GM19238 (cell line): ENCODE data around the gene C14orf180.

Experiments
- DNase-seq: peaks from one replicate; pipeline ENCODE4 v3.0.0; 2011; ENCODE audit warnings: low spot score; ENCODE audit not compliant: insufficient read length

C14orf180 gene

DNA sequence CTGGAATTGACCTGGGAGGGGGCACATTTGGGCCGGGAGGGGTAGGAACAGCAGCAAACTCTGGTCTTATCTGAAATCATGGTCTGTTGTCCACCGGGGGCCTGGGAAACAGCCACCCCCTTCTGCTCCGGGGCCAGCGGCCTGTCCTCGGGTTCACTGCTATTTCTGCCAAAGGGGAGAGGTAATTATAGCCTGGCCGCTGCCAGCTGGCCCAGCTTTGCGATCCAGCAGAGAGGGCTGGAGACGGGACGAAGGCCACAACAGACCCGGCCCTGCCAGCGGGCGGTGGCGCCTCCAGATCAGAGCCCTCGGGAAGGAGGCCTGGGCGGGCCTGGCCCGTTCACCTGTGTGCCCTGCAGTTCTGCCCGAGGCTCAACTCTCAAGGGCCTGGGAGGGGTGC lies at the start of gene C14orf180:
Gene C14orf180, plus strand, starts transcription at position 258 of the 400 bp plus-strand sequence. CDS start 6,667 bp downstream, outside the sequence.
- no peak for DNase-seq

DNA sequence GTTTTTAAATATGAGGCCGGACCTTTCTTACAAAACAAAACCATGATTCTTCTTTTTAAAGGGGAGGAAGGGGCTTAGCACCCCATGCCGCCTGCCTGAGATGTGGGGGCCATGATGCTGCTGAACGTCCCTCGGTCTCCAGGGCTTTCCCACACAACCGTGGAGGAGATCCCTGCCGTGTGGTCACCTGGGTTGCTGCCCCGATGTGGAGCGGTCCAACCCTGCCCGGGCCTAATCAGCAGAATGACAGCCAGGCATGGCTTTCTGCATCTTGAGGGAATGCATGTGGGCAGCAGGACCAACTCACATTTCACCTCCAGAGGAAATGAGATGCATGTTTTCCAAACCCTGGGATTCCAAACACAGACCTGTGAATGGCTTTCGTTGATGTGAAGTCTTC lies 48.9 kb upstream of the C14orf180 start:
- DNase-seq, result no peak

DNA sequence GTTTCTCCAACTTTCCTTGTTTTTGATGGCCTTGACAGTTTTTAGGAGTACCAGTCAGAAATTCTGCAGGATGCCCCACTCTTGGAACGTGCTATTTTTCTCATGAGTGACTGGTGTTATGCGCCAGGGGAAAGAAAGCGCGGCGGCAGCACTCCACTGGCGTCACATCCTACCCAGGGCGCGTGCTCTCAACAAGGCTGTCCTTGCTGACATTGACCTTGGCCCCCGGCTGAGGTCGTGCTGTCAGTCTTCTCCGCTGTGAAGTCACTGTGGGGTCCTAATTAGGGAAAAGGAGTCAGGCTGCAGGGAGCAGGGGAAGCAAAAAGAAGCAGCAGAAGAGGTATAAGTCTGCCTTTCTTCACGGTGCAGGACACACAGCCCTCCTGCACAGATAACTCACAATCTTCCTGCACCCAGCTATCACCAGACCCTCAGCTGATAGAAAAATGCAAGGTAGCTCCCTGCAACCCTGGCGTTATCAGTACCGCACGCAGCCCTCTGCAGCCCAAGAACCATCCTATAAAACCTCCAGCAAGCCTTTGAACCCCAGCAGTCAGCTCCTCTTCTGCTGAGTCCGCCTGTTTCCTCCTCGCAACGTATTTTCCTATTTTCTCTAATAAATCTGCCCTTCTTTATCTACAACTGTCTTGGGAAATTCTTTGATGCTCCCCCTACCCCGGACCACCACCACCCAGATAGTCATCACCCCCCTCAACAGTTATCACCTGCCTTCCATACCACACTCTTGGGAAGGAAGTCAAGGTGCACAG lies 48.0 kb upstream of the C14orf180 start:
- no peak for DNase-seq

DNA sequence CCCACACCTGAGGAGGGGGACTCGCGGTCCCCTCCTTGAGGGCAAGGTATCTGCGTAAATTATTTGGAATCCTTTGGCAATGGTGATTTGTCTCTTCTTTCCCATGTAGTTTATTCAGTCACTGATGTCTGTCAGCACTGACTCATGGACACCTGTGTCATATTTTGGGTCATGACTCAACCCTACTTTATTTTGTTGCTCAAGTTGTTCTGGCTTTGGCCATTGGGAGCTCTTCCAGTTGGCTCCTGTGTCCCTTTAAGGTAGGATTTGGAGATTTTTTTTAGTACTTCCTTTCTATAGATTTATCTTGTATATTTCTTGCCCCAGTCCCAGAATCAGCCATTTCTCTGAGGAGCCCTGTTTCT lies 47.4 kb upstream of the C14orf180 start:
- no peak for DNase-seq

DNA sequence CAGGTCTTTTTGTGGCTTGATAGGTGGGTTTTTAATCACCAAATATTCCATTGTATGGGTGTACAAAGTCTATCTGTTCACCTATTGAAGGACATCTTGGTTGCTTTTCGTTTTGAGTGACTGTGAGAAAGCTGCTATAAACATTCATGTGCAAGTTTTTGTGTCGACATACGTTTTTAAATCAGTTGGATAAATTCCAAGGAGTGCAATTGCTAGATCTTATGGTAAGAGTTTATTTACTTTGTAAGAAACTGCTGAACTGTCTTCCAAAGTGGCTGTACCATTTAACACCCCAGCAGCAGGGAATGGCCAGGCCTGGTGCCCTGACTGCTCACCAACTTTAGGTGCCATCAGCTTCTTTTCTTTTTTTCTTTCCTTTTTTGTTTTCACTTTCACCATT lies 45.5 kb upstream of the C14orf180 start:
- no peak for DNase-seq

DNA sequence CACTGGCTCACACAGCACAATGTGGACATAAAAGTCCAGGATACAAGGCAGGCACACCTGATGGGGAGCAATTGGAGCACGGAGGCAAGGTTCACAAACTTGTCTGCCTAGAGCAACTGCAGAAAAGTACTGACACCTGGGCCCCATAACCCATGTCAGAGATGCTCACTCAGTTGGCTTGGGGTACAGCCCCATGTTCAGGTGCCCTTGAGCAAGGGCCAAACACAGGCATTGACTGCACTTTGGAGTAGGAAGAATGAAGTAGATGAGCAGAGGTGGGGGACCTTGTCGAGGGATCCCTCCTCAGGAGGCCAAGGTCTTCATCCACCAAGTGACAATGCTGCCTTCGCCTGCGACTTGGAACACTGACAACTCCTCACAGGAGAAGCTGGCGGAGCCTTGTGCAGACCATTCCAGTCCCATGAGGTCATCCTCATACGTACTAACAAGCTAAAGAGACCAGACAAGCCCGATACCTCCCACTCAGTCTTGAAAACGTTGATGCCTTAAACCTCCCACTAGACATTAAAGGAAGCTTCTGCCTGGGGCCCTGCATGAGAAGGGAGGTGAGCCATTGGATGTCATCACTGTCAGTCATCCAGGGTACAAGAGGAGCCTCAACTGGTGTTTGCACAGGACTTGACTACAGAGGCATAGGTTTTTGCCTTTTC lies 42.5 kb upstream of the C14orf180 start:
- no peak for DNase-seq

DNA sequence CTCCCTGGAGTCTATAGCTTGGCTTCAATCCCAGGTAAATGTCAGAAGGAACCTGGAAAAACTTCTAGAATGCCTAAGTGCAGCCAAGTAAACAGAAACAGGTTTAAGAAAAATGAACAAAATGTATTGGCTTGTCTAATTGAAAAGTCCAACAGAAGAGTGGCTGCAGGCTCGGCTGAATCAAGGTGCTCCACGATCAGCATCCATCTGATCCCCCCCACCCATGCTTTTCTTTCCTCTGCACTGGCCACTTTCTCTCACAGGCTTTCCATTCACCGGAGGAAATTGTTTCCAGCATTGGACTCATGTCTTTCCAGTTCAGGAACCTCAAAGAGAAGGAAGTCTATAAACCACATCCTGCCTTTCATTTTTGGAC lies 42.0 kb upstream of the C14orf180 start:
- no peak for DNase-seq

DNA sequence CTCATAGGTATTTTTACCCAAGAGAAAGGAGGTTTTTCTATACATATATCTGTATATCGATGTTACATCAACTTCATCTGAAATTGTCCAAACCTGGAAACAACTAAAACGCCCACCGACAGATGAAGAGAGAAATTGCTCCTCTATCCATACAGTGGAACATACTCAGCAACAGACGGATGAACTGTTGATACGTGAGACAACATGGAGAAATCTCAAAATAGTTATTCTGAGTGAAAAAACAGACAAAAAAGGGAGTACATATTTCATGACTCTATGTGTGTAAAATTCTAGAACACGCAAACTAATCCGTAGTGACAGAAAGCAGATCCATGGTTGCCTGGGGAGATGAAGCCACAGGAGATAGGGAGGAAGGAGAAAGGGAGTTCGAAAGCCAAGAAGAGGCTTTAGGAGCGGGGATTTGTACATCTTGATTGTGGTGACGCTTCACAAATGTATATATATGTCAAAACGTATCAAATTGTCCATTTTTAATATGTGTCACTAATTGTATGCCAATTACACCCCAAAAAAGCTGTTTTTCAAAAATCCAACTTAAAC lies 37.6 kb upstream of the C14orf180 start:
- no peak for DNase-seq

DNA sequence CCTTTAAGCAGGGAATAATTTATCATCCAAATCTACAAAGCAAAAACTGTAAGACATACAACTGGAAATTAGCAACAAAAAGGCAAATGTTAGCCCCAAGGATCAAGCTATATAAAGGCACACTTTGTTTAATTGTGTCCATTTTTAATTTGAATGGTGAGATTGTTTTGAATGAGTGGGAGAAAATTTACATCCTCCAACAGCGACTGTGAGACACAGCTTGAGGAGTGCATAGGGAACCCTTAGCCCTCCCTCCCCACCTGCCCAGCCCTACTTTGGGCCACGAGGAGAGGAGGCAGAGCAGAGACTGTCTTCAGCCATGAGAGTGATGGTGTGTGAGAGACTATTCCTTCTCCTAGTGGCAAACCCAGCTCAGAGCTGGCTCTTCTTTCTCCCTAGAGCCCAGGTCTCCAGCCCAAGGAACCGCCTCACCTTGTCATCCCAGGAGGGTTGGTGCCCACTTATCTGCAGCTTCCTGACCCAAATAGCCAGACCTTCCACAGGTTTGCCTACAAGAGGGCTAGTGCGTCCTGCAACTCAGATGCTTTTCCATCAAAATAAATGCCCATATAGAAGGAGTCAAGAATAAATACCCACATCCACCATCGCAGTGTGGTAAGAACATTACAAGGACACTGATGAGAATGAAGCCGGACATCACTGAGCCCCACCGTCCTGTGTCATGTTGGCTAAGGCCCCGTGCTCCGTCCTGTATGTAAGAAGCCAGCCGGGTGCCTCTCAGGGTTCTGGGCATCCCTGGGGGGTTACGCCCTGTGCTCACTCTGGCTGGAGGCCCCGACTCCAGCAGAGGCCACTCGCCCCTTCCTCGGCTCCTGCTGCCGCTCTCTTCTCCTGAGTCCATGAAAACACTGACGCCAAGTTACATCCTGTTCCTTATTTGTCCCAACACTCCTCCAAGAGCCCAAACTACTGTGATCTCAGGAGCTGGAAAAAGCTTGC lies 36.4 kb upstream of the C14orf180 start:
- no peak for DNase-seq

DNA sequence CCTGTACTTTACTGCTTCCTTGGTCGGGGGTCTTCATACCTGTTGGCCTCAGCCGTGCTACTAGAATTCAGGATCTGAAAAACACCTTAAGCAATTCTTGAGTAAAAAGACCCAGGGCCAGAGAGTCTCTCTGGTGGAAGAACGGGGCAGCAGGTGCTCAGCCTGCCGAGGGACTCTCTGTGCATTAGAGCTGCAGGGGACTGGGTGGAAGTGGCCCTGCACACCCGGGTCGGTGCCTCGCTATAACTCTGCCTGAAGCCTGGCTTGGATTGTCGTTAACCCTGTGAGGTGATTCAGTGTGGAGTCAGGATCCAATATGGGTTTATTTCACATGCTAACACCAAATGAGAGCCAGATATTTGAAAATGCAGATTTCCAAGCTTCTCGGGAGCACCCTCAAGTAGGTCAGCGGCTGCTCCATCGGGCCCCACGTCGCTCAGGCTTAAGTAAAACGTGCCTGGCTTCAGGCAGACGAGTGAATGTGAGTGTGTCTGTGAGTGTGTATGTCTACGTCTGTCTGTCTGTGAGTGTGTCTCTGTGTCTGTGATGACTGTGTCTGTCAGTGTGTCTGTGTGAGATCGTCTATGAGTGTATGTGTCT lies 35.1 kb upstream of the C14orf180 start:
- DNase-seq, result no peak

DNA sequence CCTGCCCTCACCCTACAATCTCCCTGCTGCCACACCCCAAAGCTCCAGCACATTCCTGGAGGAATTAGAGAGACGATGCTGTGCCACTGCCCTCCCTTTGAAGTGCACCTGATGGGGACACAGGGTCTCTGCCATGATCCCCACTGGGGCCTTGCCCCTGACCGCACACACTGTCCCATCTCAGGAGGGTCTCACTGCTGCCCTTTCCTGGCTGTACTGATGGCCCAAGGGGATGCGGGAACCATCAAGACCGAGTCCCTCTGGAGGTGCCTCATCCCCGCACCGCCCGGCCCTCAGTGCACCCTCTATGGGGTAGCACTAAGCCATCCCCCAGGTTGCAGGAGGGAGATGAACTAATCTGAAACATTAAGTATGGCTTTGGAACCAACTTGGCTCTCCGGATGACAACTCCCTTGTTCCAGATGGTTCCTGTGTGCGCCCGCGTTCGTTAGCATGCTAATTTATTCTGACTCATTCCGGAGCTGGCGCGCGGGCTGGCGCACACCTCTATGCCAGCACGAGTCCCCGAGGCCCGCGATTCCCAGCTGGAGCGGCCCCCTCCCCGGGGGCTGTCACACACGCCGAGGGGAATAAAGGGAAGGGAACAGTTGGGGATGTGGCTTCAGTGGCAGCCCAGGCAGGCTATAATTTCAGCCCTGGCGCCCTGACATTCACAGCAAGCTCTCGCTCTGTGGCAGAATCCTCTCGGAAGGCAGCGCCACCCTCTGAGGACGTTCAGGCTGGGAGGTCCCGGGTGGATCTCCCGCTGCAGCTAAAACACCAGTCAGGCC lies 34.2 kb upstream of the C14orf180 start:
- DNase-seq, result no peak

DNA sequence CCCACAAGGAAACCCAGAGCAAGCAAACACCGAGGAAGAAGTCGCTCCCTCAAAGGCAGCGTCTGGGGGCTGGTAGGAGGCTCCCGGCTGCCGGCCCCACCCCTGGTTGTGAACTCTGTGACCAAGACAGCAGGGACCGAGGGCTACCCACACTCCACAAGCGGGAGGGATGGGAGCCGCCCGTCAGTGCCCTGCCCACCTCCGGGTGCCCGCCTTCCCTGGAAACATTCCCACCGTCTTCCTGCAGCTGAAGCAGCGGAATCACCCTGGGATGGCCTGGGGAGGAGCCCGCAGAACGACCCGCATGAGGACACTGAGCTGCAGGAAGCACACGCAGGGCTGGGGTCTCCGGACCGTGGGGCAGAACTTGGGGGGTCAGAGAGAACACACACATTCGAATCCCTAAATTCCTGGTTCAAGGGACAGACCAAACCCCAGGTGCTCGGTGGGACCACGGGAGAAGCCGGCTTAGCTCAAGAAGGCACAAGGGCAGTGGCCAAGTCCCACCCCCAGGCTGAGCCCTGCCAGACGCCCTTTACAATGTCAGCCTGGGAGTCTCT lies 33.5 kb upstream of the C14orf180 start:
- DNase-seq, result no peak

DNA sequence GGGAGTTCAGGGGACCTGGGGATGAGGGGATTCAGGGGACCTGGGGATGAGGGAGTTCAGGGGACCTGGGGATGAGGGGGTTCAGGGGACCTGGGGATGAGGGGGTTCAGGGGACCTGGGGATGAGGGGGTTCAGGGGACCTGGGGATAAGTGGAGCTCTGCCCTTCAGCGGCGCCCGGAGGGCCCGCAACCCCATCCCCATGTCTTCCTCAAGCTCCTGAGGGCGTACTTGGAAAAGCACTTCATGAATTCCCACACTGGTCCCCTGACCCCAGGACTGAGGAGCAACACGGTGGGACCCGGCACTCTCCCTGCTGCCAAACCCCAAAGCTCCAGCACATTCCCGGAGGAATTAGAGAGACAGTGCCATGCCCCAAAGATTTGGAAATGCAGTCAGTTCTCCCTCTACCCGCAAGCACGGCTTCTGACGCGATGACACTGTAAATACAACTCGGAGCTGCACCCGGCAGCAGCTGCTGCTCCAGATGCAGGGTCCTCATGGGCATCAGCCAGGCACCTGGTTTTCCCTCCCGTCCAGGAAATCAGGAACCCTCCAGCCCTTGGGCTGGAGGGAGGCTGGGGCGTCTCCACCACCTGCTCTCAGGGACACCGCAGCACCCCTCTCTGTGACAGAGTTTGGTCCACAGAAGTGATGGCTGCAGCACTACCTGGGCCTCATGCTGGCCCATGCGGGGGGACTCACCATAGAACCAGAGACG lies 32.8 kb upstream of the C14orf180 start:
- DNase-seq, result no peak

DNA sequence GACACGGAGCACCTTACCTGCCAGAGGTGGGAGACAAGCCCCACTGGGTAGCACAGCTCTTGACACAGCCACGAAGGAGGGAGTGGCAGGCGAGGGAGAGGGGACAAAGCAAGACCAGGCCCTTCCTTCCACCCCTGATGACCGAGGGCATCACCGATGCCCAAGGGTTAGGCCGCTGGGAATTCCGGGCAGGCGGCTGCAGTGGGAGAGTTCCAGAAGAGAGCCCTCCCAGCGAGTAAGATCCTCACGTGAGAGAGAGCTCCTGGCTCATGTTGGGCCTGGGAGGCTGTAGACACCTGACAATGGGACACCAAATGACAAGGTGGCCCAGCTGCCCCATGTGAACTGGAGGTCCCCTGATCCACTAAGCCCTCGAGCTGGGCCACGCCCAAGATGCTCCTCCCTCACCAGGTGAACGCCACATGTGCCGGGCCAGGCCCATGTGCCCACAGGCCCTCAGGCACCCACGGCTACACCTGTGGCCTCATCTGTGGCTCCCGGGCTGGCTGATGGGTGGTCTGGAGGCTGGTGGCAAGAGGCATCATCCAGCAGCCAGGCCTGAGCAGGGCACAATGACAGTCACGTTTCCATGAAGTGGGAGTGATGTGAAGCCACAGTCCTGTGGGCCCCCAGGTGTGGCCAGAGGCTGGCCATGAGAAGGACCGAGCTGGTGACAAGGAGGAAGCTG lies 32.1 kb upstream of the C14orf180 start:
- no peak for DNase-seq

DNA sequence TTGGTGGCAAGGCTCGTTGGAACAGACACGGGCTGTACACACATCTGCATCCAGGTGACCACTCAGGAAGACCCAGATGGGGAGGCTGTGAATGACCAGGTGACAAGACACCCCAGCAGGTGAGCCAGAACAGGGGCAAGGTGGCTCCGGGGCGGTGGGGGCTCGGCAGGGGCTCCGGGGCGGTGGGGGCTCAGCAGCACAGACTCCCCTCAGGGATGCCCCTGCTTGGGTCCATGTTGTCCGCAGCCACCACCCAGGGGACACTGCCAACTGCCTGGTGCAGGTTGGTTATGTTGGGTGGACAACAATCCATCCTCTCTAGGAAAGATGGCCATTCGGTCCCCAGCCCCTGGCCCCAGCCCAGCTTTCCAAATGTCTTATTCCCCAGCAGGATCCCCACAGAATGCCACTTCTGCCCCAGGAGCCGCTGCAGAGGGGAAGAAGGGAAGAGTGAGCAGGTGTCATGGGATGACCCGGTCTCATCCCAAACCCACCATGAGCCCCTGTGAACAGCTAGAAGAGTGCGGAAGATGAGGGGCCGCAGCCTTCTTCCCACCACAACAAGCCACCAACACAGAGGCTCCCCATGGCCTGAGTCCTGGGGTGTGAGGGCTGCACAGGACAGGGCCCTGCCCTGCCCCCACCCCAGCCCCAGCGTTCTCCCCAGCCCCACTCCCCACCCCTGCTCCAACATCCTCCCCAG lies 31.4 kb upstream of the C14orf180 start:
- no peak for DNase-seq

DNA sequence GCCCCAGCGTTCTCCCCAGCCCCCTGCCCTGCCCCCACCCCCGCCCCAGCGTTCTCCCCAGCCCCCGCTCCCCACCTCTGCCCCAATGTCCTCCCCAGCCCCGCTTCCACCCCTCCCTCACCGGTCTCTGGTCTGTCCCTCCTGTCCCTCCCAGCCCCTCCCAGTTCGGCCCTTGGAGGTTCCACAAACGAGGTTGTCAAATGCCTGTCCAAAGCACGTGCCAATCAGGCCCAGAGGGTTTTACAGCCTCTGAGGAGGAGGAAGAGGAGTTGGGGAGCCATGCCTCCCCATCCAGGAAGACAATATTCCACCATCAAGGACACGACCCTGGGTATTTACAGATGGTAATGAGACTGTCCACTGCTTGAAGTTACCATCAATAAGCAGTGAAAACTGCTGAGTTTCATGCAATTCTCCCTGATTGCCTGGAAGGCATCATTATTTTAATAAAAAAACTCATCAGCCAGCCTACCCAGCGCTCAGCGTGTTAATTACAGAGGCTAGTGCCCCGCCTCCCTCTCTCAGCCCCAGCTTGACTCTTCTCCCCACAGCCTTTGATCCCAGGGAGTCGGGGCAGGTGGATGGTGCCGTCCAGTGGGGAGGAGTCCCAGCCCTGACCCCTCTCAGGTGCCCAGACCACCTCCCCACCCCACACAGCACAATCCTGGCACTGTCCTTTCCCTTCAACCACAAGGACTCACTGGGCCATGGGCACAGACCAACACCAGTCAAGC lies 30.6 kb upstream of the C14orf180 start:
- no peak for DNase-seq

DNA sequence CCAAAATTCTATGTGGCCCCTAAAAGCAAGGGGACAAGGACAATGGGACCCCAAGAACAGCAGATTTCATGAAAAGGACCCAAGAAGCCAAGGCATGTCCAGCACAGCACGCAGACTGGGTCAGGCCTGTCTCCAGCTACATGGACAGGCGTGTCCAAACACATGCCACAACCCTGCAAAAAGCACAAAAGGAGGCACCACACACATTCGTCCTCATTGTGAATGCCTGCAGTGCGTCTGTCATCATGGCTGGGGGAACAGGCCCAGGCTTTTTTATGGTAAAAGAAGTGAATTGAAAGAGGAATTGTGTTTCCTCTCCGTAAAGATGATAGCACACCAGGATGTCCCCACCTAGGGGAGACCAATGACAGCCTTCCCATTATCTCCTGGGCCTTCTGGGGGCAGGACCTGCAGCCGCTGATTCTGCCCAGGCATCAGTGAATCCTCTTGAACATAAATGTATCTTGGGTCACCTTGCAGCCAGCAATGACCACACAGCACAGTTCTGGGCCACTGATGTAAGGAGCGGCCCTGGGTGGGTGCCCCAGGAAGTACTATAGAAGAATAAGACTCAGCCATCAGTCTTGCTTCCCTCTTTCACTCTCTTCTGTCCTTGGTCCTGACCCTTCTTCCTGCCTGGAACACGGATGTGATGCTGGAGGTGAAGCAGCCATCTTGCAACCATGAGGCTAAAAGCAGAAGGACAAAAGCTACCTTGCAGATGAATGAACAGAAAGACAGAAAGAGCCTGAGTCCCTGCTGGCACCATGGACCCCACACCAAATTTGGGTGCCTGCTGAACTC lies 29.8 kb upstream of the C14orf180 start:
- no peak for DNase-seq
